WTC11 (cell line): ENCODE data around the gene TSPO. TPM values are rescaled to one million over a fixed set of nuclear protein-coding genes. Genes with fewer than 3 reads are reported as not detected.

ENCODE experiments used
- ATAC-seq: fragments of 200-7000 bp; cut with Tn5 transposase; 2 replicates; pipeline ENCODE4 v1.10.0; 2021; ENCODE audit warnings: mild to moderate bottlenecking, moderate library complexity
- CTCF ChIA-PET: fragments of 300-600 bp; sonication (Branson Sonifier 250); formaldehyde crosslinking; loops from one replicate; lab custom pipeline; 2021; ENCODE audit warnings: antibody characterized with exemption; lab: Charles Lee
- POLR2A ChIA-PET: fragments of 350-600 bp; sonication (Branson Sonifier 250); formaldehyde crosslinking; loops from one replicate; lab custom pipeline; 2021; ENCODE audit warnings: antibody characterized with exemption; lab: Charles Lee
- DNase-seq: peaks from one replicate; pipeline ENCODE4 v3.0.0; 2021; ENCODE audit warnings: low spot score
- H3K27ac Mint-ChIP-seq: 2 replicates; pipeline ENCODE4 v1.8.0; 2021; ENCODE audit warnings: mixed read lengths
- H3K27me3 Mint-ChIP-seq: 2 replicates; pipeline ENCODE4 v1.8.0; 2021; ENCODE audit warnings: low read depth, mild to moderate bottlenecking, moderate library complexity, mixed read lengths
- H3K36me3 Mint-ChIP-seq: 2 replicates; pipeline ENCODE4 v1.8.0; 2021; ENCODE audit warnings: mixed read lengths
- H3K4me1 Mint-ChIP-seq: 2 replicates; pipeline ENCODE4 v1.8.0; 2022; ENCODE audit warnings: mixed read lengths
- H3K4me3 Mint-ChIP-seq: 2 replicates; pipeline ENCODE4 v1.8.0; 2021; ENCODE audit warnings: mild to moderate bottlenecking, moderate library complexity, mixed read lengths
- H3K9me3 Mint-ChIP-seq: 2 replicates; pipeline ENCODE4 v1.8.0; 2021; ENCODE audit warnings: mixed read lengths
- CBFB ChIP-seq: sonication (generic); formaldehyde crosslinking; IDR thresholded peaks from 2 replicates; pipeline ENCODE4 v1.8.1; 2022; ENCODE audit warnings: mild to moderate bottlenecking, low read depth, missing genetic modification reagents
- EMX1 ChIP-seq: fragments of 250-450 bp; sonication (Bioruptor Pico); IDR thresholded peaks from 2 replicates; pipeline ENCODE4 v1.8.0; 2021; ENCODE audit warnings: mild to moderate bottlenecking
- NR2C2 ChIP-seq: sonication (generic); formaldehyde crosslinking; IDR thresholded peaks from 2 replicates; pipeline ENCODE4 v1.8.0; 2022; ENCODE audit warnings: mild to moderate bottlenecking, missing genetic modification reagents
- NR3C1 ChIP-seq: sonication (generic); formaldehyde crosslinking; conservative IDR thresholded peaks from 2 replicates; pipeline ENCODE4 v1.8.1; 2023; ENCODE audit warnings: low read depth, mild to moderate bottlenecking, missing genetic modification reagents
- RELA ChIP-seq: sonication (generic); formaldehyde crosslinking; IDR thresholded peaks from 2 replicates; pipeline ENCODE4 v1.8.1; 2022; ENCODE audit warnings: missing genetic modification reagents, mild to moderate bottlenecking, borderline replicate concordance
- RORB ChIP-seq: fragments of 250-450 bp; sonication (Bioruptor Pico); IDR thresholded peaks from 2 replicates; pipeline ENCODE4 v1.9.0; 2021; ENCODE audit warnings: mild to moderate bottlenecking
- TP53 ChIP-seq: sonication (generic); formaldehyde crosslinking; IDR thresholded peaks from 2 replicates; pipeline ENCODE4 v1.8.1; 2023; ENCODE audit warnings: mild to moderate bottlenecking, missing genetic modification reagents
- ZNF671 ChIP-seq: fragments of 250-450 bp; sonication (Bioruptor Pico); IDR thresholded peaks from 2 replicates; pipeline ENCODE4 v1.8.0; 2021; ENCODE audit warnings: mild to moderate bottlenecking
- total RNA-seq: library from RNA; stranded (reverse); gene quantifications from 3 replicates; pipeline ENCODE4 v1.2.3, GENCODE V29; 2021
- TF ChIP-seq, protein P1 (sequence below): fragments of 250-450 bp; sonication (Bioruptor Pico); IDR thresholded peaks from 2 replicates; pipeline ENCODE4 v1.9.0; 2021; ENCODE audit warnings: mild to moderate bottlenecking
- TF ChIP-seq, protein P2 (sequence below): sonication (generic); formaldehyde crosslinking; IDR thresholded peaks from 2 replicates; pipeline ENCODE4 v1.8.0; 2022; ENCODE audit warnings: missing genetic modification reagents
- TF ChIP-seq, protein P3 (sequence below): fragments of 250-450 bp; sonication (Bioruptor Pico); IDR thresholded peaks from 2 replicates; pipeline ENCODE4 v1.8.0; 2021; ENCODE audit warnings: mild to moderate bottlenecking
- TF ChIP-seq, protein P4 (sequence below): sonication (generic); formaldehyde crosslinking; IDR thresholded peaks from 2 replicates; pipeline ENCODE4 v1.8.0; 2022; ENCODE audit warnings: mild to moderate bottlenecking, missing genetic modification reagents
- TF ChIP-seq, protein P5 (sequence below): sonication (generic); formaldehyde crosslinking; IDR thresholded peaks from 2 replicates; pipeline ENCODE4 v1.8.1; 2022; ENCODE audit warnings: mild to moderate bottlenecking, moderate library complexity, missing genetic modification reagents
- TF ChIP-seq, protein P6 (sequence below): sonication (generic); formaldehyde crosslinking; IDR thresholded peaks from 2 replicates; pipeline ENCODE4 v1.8.1; 2023; ENCODE audit warnings: mild to moderate bottlenecking, missing genetic modification reagents, borderline replicate concordance
- TF ChIP-seq, protein P7 (sequence below): sonication (generic); formaldehyde crosslinking; IDR thresholded peaks from 2 replicates; pipeline ENCODE4 v1.8.1; 2022; ENCODE audit warnings: missing genetic modification reagents, borderline replicate concordance
- TF ChIP-seq, protein P8 (sequence below): sonication (generic); formaldehyde crosslinking; IDR thresholded peaks from 2 replicates; pipeline ENCODE4 v1.8.1; 2022; ENCODE audit warnings: low read depth, missing genetic modification reagents, borderline replicate concordance

TSPO gene
- total RNA-seq, 1 experiment from 2014 or later = 21.9 TPM

DNA sequence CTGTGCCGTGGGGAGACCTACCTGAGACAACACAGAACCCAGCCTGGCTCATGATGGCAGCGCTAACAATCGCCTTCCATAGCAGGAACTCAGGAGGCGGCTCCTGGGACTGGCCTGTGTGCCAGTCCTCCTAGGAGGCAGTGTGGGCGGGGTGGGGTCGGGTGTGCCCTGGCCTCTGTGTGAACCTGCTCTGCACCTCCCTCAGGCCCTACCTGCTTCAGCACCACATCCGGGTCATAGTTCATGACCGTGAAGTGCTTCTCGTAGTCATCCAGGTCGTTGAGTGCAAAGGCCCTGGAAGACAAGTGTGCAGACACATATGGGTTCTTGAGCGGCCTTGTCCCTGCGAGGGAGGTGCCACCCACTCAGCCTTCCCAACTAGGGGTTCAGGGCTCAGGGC is 20.2 kb downstream of the TSPO start:
- POLR2A ChIA-PET = no interaction called here
- ATAC-seq = no peak

DNA sequence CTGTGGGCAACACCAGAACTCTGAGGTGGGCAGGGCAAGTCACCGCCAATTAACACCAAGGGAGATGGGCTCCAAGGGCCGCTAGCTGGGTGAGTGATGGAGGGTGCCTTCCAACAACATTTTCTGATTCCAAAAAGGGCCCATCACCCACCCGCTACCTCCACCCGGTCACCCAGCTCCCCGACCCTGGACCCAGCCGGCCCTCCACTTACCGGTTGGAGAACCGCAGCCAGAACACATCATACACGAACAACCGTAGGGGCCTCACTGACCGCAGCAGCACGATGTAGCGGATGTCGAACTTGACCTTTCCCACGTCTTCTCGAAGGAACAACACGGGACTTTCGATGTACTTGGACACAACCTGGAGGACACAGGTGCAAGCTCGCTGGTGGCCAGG is 20.8 kb downstream of the TSPO start:
- DNase-seq (no peak), ATAC-seq (no peak)
- H3K9me3 Mint-ChIP-seq = no peaks in the 10 kb centered on the region
- no peaks in the 10 kb centered on the region for H3K4me1 Mint-ChIP-seq
- H3K36me3 Mint-ChIP-seq = peaks cover 48% of the 10 kb centered on the region
- H3K4me3 Mint-ChIP-seq = no peak overlapping the region
- no peaks in the 10 kb centered on the region for H3K27me3 Mint-ChIP-seq
- TF ChIP-seq EMX1 = no peak
- TF ChIP-seq RELA = no peak
- no peak for TF ChIP-seq RORB (CRISPR knock-in tag)
- no peak for TF ChIP-seq NR3C1 (CRISPR knock-in tag)
- no peak overlapping the region for H3K27ac Mint-ChIP-seq
- ChIA-PET POLR2A (no interaction called here), CTCF (interaction anchor here (0.7 kb wide), 1 partner anchor 773 kb away, joined by 3 read pairs; no protein-coding TSS in a partner anchor)

More for the DNA sequence above, 20.2 kb downstream of the TSPO start:
- CTCF ChIA-PET = no interaction called here
- Mint-ChIP-seq H3K27ac (no peak overlapping the region), H3K9me3 (no peaks in the 10 kb centered on the region), H3K4me1 (no peaks in the 10 kb centered on the region), H3K36me3 (peaks cover 48% of the 10 kb centered on the region), H3K27me3 (no peaks in the 10 kb centered on the region), H3K4me3 (no peak overlapping the region)
- no peak for DNase-seq
- no peak for TF ChIP-seq ZNF671
- no peak for TF ChIP-seq NR2C2 (CRISPR knock-in tag)
- TF ChIP-seq, protein P1, sequence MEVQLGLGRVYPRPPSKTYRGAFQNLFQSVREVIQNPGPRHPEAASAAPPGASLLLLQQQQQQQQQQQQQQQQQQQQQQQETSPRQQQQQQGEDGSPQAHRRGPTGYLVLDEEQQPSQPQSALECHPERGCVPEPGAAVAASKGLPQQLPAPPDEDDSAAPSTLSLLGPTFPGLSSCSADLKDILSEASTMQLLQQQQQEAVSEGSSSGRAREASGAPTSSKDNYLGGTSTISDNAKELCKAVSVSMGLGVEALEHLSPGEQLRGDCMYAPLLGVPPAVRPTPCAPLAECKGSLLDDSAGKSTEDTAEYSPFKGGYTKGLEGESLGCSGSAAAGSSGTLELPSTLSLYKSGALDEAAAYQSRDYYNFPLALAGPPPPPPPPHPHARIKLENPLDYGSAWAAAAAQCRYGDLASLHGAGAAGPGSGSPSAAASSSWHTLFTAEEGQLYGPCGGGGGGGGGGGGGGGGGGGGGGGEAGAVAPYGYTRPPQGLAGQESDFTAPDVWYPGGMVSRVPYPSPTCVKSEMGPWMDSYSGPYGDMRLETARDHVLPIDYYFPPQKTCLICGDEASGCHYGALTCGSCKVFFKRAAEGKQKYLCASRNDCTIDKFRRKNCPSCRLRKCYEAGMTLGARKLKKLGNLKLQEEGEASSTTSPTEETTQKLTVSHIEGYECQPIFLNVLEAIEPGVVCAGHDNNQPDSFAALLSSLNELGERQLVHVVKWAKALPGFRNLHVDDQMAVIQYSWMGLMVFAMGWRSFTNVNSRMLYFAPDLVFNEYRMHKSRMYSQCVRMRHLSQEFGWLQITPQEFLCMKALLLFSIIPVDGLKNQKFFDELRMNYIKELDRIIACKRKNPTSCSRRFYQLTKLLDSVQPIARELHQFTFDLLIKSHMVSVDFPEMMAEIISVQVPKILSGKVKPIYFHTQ (CRISPR knock-in tag) = no peak
- TF ChIP-seq, protein P2, sequence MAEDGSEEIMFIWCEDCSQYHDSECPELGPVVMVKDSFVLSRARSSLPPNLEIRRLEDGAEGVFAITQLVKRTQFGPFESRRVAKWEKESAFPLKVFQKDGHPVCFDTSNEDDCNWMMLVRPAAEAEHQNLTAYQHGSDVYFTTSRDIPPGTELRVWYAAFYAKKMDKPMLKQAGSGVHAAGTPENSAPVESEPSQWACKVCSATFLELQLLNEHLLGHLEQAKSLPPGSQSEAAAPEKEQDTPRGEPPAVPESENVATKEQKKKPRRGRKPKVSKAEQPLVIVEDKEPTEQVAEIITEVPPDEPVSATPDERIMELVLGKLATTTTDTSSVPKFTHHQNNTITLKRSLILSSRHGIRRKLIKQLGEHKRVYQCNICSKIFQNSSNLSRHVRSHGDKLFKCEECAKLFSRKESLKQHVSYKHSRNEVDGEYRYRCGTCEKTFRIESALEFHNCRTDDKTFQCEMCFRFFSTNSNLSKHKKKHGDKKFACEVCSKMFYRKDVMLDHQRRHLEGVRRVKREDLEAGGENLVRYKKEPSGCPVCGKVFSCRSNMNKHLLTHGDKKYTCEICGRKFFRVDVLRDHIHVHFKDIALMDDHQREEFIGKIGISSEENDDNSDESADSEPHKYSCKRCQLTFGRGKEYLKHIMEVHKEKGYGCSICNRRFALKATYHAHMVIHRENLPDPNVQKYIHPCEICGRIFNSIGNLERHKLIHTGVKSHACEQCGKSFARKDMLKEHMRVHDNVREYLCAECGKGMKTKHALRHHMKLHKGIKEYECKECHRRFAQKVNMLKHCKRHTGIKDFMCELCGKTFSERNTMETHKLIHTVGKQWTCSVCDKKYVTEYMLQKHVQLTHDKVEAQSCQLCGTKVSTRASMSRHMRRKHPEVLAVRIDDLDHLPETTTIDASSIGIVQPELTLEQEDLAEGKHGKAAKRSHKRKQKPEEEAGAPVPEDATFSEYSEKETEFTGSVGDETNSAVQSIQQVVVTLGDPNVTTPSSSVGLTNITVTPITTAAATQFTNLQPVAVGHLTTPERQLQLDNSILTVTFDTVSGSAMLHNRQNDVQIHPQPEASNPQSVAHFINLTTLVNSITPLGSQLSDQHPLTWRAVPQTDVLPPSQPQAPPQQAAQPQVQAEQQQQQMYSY (CRISPR knock-in tag) = no peak
- TF ChIP-seq, protein P3, sequence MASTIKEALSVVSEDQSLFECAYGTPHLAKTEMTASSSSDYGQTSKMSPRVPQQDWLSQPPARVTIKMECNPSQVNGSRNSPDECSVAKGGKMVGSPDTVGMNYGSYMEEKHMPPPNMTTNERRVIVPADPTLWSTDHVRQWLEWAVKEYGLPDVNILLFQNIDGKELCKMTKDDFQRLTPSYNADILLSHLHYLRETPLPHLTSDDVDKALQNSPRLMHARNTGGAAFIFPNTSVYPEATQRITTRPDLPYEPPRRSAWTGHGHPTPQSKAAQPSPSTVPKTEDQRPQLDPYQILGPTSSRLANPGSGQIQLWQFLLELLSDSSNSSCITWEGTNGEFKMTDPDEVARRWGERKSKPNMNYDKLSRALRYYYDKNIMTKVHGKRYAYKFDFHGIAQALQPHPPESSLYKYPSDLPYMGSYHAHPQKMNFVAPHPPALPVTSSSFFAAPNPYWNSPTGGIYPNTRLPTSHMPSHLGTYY (CRISPR knock-in tag) = no peak
- TF ChIP-seq, protein P4, sequence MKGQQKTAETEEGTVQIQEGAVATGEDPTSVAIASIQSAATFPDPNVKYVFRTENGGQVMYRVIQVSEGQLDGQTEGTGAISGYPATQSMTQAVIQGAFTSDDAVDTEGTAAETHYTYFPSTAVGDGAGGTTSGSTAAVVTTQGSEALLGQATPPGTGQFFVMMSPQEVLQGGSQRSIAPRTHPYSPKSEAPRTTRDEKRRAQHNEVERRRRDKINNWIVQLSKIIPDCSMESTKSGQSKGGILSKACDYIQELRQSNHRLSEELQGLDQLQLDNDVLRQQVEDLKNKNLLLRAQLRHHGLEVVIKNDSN = no peak
- TF ChIP-seq TP53 (CRISPR knock-in tag) = no peak
- TF ChIP-seq, all 79 proteins: peak for 0

DNA sequence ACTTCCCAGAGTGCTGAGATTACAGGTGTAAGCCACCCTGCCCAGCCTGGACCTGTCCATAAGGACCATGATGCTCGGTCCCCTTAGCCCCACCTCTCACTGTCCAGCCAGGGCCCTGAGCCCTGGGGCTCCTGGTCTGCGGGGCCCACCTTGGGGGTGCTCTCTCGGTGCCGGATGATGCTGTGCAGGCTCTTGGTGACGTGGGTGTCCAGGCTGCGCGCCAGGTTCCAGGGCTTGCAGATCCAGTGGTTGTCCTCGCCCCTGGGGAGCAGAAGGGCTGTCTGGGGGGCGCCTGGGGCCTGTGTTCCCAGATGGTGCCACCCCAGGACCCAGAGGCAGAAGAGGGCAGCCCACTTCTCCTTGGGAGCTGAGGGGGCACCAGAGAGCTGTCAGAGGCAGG is 22.2 kb downstream of the TSPO start:
- CTCF ChIA-PET = interaction anchor here (1.3 kb wide), 1 partner anchor 14 kb away, joined by 3 read pairs; no protein-coding TSS in a partner anchor
- POLR2A ChIA-PET = no interaction called here
- H3K27ac Mint-ChIP-seq = no peak overlapping the region
- TF ChIP-seq, protein P5, sequence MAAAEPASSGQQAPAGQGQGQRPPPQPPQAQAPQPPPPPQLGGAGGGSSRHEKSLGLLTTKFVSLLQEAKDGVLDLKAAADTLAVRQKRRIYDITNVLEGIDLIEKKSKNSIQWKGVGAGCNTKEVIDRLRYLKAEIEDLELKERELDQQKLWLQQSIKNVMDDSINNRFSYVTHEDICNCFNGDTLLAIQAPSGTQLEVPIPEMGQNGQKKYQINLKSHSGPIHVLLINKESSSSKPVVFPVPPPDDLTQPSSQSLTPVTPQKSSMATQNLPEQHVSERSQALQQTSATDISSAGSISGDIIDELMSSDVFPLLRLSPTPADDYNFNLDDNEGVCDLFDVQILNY (CRISPR knock-in tag) = no peak
- TF ChIP-seq, protein P6, sequence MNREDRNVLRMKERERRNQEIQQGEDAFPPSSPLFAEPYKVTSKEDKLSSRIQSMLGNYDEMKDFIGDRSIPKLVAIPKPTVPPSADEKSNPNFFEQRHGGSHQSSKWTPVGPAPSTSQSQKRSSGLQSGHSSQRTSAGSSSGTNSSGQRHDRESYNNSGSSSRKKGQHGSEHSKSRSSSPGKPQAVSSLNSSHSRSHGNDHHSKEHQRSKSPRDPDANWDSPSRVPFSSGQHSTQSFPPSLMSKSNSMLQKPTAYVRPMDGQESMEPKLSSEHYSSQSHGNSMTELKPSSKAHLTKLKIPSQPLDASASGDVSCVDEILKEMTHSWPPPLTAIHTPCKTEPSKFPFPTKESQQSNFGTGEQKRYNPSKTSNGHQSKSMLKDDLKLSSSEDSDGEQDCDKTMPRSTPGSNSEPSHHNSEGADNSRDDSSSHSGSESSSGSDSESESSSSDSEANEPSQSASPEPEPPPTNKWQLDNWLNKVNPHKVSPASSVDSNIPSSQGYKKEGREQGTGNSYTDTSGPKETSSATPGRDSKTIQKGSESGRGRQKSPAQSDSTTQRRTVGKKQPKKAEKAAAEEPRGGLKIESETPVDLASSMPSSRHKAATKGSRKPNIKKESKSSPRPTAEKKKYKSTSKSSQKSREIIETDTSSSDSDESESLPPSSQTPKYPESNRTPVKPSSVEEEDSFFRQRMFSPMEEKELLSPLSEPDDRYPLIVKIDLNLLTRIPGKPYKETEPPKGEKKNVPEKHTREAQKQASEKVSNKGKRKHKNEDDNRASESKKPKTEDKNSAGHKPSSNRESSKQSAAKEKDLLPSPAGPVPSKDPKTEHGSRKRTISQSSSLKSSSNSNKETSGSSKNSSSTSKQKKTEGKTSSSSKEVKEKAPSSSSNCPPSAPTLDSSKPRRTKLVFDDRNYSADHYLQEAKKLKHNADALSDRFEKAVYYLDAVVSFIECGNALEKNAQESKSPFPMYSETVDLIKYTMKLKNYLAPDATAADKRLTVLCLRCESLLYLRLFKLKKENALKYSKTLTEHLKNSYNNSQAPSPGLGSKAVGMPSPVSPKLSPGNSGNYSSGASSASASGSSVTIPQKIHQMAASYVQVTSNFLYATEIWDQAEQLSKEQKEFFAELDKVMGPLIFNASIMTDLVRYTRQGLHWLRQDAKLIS (CRISPR knock-in tag) = no peak
- TF ChIP-seq, protein P7, sequence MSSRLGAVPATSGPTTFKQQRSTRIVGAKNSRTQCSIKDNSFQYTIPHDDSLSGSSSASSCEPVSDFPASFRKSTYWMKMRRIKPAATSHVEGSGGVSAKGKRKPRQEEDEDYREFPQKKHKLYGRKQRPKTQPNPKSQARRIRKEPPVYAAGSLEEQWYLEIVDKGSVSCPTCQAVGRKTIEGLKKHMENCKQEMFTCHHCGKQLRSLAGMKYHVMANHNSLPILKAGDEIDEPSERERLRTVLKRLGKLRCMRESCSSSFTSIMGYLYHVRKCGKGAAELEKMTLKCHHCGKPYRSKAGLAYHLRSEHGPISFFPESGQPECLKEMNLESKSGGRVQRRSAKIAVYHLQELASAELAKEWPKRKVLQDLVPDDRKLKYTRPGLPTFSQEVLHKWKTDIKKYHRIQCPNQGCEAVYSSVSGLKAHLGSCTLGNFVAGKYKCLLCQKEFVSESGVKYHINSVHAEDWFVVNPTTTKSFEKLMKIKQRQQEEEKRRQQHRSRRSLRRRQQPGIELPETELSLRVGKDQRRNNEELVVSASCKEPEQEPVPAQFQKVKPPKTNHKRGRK (CRISPR knock-in tag) = no peak
- TF ChIP-seq CBFB (CRISPR knock-in tag) = no peak
- TF ChIP-seq, protein P8, sequence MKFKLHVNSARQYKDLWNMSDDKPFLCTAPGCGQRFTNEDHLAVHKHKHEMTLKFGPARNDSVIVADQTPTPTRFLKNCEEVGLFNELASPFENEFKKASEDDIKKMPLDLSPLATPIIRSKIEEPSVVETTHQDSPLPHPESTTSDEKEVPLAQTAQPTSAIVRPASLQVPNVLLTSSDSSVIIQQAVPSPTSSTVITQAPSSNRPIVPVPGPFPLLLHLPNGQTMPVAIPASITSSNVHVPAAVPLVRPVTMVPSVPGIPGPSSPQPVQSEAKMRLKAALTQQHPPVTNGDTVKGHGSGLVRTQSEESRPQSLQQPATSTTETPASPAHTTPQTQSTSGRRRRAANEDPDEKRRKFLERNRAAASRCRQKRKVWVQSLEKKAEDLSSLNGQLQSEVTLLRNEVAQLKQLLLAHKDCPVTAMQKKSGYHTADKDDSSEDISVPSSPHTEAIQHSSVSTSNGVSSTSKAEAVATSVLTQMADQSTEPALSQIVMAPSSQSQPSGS (CRISPR knock-in tag) = no peak

More for the DNA sequence above, 22.2 kb downstream of the TSPO start:
- DNase-seq = no peak
- ATAC-seq = no peak
- Mint-ChIP-seq H3K4me1 (no peaks in the 10 kb centered on the region), H3K4me3 (no peak overlapping the region), H3K9me3 (no peaks in the 10 kb centered on the region), H3K27me3 (no peaks in the 10 kb centered on the region), H3K36me3 (peaks cover 49% of the 10 kb centered on the region)
